CD4-positive, alpha-beta T cell treated with Interleukin-15 for 1 hour (primary cell): Measurements from ENCODE around the gene MIA2.
A peak's percentile ranks its signal among the peaks of the same experiment; 100 is the strongest.
"Not testable (repeated sequence)": the region's sequence is repeated elsewhere in the genome, so short reads cannot be mapped to it uniquely, and the experiment has no call there.

Experiments used
- DNase-seq: peaks from one replicate; pipeline ENCODE4 v3.0.0-alpha.2; 2020

The MIA2 gene

GRCh38 chr14:39233680-39234326, at the start of gene MIA2:
Gene MIA2 (plus strand): TSS chr14:39233915. CDS start chr14:39234115, 200 bp downstream.
- no peak for DNase-seq

- no peak for DNase-seq
Measured at GRCh38 chr14:39184628-39185255, 49.0 kb upstream of the MIA2 start.

DNA sequence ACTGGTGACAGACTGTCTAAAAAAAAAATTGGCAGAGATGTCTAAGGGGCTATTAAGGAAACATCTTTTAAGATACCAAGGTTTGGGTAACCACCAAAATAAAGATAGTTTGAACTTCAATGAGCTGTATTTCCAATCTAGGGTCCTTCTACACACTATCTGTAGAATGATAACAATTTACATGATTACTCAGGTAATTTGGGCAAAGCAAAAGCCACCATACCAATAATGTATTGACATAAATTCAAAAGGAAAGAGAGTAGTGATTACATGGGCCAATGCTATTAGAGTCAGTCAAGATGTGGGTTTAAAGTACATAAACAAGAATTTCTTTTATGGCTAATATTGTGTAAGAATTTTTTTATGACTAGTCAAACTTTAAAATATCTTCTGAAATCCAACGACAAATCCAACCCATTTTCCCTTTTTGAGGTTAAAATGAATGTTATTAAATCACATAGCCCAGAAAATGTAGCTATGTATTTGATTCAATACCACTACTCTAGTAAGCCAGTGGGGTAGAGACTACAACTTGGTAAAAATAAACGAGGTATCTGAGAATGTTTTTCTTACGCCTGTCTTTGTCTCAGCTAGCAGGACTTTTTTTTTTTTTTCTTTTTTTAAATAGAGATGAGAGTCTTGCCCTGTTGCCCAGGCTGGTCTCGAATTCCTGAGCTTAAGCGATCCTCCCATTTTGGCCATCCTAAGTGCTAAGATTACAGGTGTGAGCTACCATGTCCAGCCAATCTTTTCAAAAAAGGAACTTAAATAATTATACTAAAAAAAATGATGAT, 48.3 kb upstream of the MIA2 start:
- no peak for DNase-seq

DNA sequence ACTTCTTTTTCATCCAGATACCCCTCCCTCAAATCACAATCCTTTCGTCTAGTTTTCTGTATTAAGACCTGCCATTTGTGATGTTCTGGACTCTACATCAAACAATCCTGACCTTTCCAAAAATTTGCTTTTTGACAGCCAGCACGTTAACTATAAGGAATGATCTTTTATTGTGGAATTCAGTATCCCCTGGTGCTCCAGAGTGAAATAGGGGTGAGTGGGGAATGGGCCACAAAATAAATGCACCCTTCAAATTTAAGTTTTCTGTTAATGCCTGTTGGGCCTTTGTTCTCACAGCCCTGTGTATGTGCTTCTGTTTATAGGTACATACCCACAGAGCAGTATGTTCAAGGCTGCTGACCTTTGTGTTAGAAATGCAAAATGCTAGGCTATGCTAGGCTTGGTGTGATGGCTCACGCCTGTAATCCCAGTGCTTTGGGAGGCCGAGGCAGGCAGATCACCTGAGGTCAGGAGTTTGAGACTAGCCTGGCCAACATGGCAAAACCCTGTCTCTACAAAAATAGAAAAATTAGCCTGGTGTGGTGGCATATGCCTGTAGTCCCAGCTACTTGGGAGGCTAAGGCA, 46.7 kb upstream of the MIA2 start:
- no peak for DNase-seq

GRCh38 chr14:39203659-39204606, 29.8 kb upstream of the MIA2 start:
- no peak for DNase-seq

DNA sequence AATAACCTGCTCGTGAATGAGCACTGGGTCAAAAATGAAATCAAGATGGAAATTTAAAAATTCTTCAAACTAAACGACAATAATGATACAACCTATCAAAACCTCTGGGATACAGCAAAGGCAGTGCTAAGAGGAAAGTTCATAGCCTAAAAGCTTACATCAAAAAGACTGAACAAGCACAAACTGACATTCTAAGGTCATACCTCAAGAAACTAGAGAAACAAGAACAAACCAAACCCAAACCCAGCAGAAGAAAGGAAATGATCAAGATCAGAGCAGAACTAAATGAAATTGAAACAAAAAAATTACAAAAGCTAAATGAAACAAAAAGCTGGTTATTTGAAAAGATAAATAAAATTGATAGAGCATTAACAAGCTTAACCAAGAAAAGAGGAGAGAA, 26.3 kb upstream of the MIA2 start:
- DNase-seq: not testable (repeated sequence)

DNA sequence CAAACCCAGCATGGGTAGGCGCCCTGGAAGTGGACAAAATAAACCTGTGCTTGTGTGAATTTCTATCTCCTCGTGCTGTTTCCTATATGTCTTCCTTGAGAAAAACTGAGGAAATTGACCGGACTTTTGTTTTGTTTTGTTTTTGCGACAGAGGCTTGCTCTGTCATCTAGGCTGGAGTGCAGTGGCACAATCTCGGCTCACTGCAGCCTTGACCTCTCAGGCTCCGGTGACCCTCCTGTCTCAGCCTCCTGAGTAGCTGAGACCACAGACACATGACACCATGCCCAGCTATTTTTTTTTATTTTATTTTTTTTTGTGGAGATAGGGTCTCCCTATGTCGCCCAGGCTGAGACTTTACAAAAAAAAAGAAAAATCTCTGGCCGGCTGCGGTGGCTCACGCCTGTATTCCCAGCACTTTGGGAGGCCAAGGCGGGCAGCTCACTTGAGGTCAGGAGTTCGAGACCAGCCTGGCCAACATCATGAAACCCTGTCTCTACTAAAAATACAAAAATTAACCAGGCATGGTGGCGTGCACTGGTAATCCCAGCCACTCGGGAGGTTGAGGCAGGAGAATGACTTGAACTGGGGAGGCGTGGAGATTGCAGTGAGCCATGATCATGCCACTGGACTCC, 22.5 kb upstream of the MIA2 start:
- no peak for DNase-seq

DNA sequence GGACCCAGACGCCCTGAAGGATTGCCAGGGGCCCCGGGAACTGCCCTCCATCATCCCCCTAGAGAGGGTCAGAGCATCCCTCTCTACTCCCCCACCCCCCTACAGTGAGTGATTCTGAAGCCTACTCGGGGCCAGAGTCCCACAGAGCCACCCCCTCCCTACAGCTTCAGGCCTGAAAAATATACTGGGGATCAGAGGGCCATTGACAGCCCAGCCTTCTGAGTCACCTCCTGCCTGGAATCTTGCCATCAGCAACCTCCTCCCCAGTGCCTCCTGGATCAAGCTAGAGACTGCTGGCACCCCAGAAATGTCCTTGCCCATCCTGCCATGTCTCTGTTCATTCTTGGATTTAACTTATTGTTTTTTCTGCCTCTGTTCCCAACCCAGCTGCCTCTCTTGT, 21.7 kb upstream of the MIA2 start:
- DNase-seq: no peak

DNA sequence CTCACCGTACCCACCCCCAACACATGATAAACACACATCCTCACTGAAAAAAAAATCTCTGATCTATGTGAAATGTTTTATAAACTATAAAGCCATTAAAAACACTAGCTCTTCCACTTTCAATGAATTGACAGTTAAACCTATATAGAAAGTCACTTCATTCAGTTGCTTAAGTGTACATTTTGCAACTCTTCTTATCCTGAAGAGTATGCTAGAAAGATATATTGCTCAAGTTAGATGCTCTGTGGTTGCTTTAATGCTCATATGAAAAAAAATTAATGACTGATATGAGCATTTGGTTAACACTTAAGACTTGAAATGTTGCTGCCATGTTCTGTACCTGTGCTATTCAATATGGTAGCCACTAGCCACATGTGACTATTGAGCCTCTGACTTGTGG, 21.0 kb upstream of the MIA2 start:
- no peak for DNase-seq

GRCh38 chr14:39217214-39217879, 16.4 kb upstream of the MIA2 start:
- no peak for DNase-seq

DNA sequence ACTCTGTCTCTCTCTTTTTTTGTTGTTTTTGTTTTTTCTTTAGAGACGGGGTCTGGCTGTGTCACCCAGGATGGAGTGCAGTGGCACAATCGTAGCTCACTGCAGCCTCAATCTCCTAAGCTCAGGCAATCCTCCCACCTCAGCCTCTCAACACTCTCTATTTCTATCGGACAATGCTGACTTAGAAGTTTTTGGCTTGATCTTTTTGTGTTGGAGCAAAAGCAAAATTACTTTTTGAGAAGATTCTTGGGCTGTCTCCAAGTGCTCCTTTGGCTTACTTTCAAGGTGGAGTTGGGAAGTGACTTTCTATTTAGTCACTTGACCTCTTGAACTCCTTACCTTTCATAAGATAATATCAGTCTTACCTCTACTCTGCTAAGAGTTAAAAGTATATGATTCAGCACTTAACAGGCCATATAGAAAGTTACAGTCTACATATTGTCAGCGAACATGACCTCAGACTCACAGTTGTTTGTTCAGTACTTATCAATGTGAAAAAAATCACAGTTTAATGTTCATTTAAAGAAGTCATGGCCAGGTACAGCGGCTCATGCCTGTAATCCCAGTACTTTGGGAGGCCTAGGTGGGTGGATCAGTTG, 15.4 kb upstream of the MIA2 start:
- no peak for DNase-seq

- no peak for DNase-seq
Measured at GRCh38 chr14:39219075-39219499, 14.6 kb upstream of the MIA2 start.

DNA sequence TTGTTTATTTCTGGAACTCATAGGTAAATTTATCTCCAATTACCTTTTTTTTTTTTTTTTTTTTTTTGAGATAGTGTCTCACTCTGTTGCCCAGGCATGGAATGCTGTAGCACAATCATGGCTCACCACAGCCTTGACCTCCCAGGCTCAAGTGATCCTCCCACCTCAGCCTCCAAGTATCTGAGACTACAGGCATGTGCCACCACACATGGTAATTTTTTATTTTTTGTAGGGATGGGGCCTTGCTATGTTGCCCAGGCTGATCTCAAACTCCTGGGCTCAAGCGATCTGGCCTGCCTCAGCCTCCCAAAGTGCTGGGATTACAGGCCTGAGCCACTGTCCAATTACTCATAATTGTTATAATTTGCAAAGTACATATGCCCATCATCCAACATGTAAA, 13.2 kb upstream of the MIA2 start:
- not testable (repeated sequence) for DNase-seq

- no peak for DNase-seq
Measured at GRCh38 chr14:39228044-39228443, 5.7 kb upstream of the MIA2 start.

GRCh38 chr14:39228509-39229221, 5.0 kb upstream of the MIA2 start:
- no peak for DNase-seq

DNA sequence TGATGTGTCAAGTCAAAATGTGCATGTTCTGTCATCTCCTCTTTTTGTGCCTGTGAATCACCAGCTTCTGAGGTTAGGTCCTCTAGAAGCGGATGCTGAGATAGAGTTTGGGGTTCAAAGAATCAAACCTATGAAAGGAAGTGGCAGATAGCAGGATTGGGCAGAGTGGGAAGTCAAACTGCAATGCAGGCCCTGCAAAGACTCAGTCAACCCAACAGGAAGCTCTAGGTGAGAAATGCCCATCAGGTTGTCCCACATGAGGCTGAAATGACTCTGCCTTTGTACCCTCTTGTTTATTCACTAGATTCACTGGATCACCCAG, 4.5 kb upstream of the MIA2 start:
- DNase-seq: peak; percentile 27

DNA sequence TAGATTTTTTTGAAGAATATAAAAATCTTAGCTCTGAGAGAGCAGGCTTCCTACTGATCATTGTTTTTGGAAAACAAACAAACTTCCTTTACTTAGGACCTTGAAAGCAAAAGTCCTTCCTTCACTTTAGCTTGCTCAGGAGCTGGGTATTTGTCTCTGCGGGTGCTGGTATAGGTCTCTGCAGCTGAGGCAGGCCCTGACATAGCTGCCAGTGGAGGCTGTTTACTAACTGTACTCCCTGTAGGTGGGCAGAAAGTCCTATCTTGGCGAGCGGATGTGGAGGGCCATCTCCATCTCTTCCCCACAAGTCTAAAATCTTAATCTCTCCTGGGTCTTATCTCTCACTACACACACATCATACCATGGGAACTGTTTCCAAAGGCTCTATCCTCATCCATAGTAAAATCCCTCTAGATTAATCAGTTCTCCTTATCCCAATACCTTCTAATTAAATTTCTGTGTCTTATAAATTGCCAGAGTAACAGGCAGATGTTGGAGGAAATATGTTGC, 4.1 kb upstream of the MIA2 start:
- no peak for DNase-seq

DNA sequence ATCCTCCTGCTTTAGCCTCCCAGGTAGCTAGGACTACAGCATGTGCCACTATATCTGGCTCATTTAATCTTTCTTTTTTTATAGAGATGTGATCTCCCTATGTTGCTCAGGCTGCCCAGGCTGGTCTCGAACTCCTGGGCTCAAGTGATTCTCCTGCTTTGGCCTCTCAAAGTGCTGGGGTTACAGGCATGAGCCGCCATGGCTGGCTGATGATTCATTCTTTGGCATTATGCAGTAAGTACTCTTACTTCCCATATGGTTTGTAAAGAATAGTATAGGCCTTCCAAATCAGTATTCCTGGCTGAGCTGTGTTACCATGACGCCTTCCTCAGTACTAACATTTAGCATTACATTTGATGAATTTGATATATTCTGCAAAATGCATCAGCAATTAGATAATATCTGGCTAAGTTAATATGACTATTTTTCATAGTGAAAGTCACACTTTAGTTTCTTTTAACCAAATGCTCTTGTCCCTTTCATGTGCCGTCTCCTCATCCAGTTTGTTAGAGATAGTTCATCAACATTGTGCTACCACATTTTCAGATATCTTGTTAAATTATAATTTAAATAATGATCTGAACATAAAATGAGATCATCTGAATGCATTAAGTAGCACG, 3.2 kb upstream of the MIA2 start:
- DNase-seq: no peak

GRCh38 chr14:39231751-39232553, 1.8 kb upstream of the MIA2 start:
- peak; percentile 32 for DNase-seq
